ENCODE results near the gene DZANK1.
"Not testable (repeated sequence)": the region's sequence is repeated elsewhere in the genome, so short reads cannot be mapped to it uniquely, and the experiment has no call there.

DZANK1 gene

GRCh38 chr20:18377896-18378481 lies 88.8 kb downstream of the DZANK1 start:
- no peak for DNase-seq (ENCODE audit: low read depth in 2 of 2)

- DNase-seq (ENCODE audit: low read depth in 2 of 2): not testable (repeated sequence)
Observed at GRCh38 chr20:18375551-18375950, 91.3 kb downstream of the DZANK1 start.

GRCh38 chr20:18372296-18372695 lies 94.5 kb downstream of the DZANK1 start:
- no peak for DNase-seq (ENCODE audit: low read depth in 2 of 2)

DNA sequence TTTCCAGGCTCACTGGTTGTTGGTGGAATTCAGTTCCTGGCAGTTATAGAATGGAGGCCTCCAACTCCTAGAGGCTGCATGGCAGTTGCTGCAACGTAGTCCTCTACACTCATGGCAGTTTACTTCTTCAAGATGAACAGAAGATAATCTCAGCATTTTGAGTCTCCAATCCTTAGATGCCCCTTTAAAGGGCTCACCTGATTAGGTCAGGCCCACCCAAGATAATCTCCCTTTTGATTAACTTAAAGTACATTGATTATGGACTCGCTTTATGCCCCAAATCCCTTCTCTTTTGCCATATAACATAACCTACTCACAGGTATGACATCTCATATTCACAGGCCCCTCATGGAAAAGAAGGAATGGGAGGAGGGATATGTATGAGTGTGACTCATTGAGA lies 102.1 kb downstream of the DZANK1 start:
- no peak for DNase-seq (ENCODE audit: low read depth in 2 of 2)

DNA sequence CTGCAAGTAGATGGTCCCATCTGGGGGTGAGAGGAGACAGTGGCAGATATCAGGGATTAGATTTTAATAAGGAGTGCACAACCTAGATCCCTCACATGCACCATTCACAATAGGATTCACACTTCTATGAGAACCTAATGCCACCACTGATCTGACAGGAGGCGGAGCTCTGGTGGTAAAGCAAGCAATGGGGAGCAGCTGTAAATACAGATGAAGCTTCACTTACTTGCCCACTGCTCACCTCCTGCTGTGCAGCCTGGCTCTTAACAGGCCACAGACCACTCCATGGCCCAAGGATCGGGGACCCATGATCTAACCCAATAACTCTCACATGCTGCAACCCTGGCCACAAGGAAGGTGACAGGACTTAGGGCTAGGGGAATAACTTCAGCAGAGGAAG lies 103.1 kb downstream of the DZANK1 start:
- no peak for DNase-seq (ENCODE audit: low read depth in 2 of 2)

DNA sequence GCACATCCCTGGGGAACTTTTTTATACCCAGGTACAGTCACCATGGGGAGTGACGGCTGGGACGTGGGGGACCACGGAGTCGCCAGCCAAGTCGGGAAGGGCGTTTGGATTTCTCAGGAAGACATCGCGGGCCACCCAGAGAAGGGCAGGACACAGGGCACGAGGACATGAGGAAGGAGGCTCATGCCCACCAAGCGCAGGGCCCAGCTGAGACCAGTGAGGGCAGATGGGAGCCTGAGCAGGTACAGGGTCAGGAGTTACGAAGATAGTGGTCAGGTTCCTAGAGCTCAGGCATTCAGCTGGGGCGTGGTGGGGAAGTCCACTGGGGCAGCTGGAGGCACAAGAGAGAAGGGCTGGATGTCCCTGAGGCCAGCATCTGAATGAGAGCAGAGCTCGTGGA lies 103.9 kb downstream of the DZANK1 start:
- DNase-seq (ENCODE audit: low read depth in 2 of 2): no peak

DNA sequence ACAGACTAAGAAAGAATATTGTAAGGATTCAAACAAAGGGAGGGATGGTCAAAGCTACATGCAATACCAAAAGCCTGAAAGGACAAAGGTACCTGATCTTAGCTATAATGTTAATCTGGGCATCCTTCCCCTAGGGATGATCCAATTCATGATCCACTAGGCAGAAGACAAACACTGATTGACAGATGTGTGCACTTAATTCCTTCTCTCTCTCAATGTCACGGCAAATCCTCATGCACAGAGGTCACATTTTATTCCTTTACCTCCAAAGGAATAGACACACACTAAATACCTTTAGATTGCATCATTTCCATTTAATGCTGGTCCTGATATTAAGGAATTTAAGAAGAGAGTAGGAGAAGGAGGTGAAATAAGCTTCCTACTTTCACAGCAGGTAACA lies 105.2 kb downstream of the DZANK1 start:
- DNase-seq (ENCODE audit: low read depth in 2 of 2): no peak

DNA sequence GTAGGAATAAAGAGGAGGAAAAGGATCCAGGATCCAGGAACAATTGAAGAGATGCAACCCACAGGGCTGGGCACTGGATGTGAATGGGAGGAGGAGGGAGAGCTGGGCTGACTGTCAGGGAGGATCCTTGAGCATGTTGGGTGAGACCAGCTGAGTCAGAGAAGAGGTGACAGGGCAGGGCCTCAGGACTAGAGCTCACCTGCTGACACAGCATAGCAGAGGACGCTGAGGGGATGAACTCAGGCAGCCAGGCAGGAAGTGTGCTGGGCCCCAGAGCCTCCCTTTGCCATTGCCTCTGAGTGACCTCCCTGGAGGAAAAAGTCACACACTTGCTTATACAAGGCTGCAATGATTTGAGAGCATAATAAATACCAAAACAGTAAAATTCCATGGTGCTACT lies 106.2 kb downstream of the DZANK1 start:
- DNase-seq (ENCODE audit: low read depth in 2 of 2): no peak

GRCh38 chr20:18359854-18360253 lies 107.0 kb downstream of the DZANK1 start:
- no peak for DNase-seq (ENCODE audit: low read depth in 2 of 2)

GRCh38 chr20:18349749-18350148 lies 117.1 kb downstream of the DZANK1 start:
- not testable (repeated sequence) for DNase-seq (ENCODE audit: low read depth in 2 of 2)
